DMS79 treated with DMSO at 0.1 percent for 48 hours (cell line): ENCODE measurements around the gene OTOR.

Experiments
- DNase-seq: peaks from one replicate; lab custom pipeline; 2025; lab: John Stamatoyannopoulos, UW

OTOR gene

GRCh38 chr20:16748308-16748900 is at the start of gene OTOR:
OTOR (plus strand) TSS chr20:16748358; CDS start chr20:16748402, 44 bp downstream.
- DNase-seq: no peak

GRCh38 chr20:16699293-16699692 is 48.9 kb upstream of the OTOR start:
- no peak for DNase-seq

GRCh38 chr20:16701296-16701695 is 46.9 kb upstream of the OTOR start:
- DNase-seq: no peak

GRCh38 chr20:16703570-16703969 is 44.6 kb upstream of the OTOR start:
- DNase-seq: no peak

GRCh38 chr20:16707674-16708073 is 40.5 kb upstream of the OTOR start:
- no peak for DNase-seq

GRCh38 chr20:16708602-16709001 is 39.6 kb upstream of the OTOR start:
- DNase-seq: peak; percentile 3

- no peak for DNase-seq
Measured at GRCh38 chr20:16709017-16709416, 39.1 kb upstream of the OTOR start.

GRCh38 chr20:16710781-16711180 is 37.4 kb upstream of the OTOR start:
- no peak for DNase-seq

- DNase-seq: no peak
Measured at GRCh38 chr20:16711661-16712258, 36.4 kb upstream of the OTOR start.

- DNase-seq: no peak
Measured at GRCh38 chr20:16712511-16712947, 35.6 kb upstream of the OTOR start.

- DNase-seq: no peak
Measured at GRCh38 chr20:16713066-16713465, 35.1 kb upstream of the OTOR start.

- no peak for DNase-seq
Measured at GRCh38 chr20:16714242-16714641, 33.9 kb upstream of the OTOR start.

GRCh38 chr20:16714751-16715150 is 33.4 kb upstream of the OTOR start:
- DNase-seq: no peak

GRCh38 chr20:16719421-16719820 is 28.7 kb upstream of the OTOR start:
- no peak for DNase-seq

- DNase-seq: no peak
Measured at GRCh38 chr20:16729080-16729479, 19.1 kb upstream of the OTOR start.

- DNase-seq: peak; percentile 86
Measured at GRCh38 chr20:16729565-16730460, 18.3 kb upstream of the OTOR start, which contains the start of gene SNRPB2. SNRPB2 (plus strand) TSS chr20:16730026; CDS start chr20:16731703, 1,677 bp downstream.

- DNase-seq: no peak
Measured at GRCh38 chr20:16732506-16733152, 15.5 kb upstream of the OTOR start.

- DNase-seq: no peak
Measured at GRCh38 chr20:16740365-16741072, 7.6 kb upstream of the OTOR start.

- no peak for DNase-seq
Measured at GRCh38 chr20:16744178-16744807, 3.9 kb upstream of the OTOR start.

- DNase-seq: no peak
Measured at GRCh38 chr20:16745204-16745603, 3.0 kb upstream of the OTOR start.

GRCh38 chr20:16747291-16747811 is 807 bp upstream of the OTOR start:
- peak; percentile 28 for DNase-seq
